HG02870 (cell line): Measurements from ENCODE around the gene ACTR5.
A peak's percentile ranks its signal among the peaks of the same experiment; 100 is the strongest.

Source experiments
- ATAC-seq: cut with Tn5 transposase; IDR thresholded peaks from one replicate; pipeline ENCODE4 v1.9.1; 2021; ENCODE audit warnings: mild to moderate bottlenecking, moderate library complexity; ENCODE audit not compliant: unreplicated experiment

Gene ACTR5

GRCh38 chr20:38728911-38729642 is 19.2 kb upstream of the ACTR5 start:
- no peak for ATAC-seq

DNA sequence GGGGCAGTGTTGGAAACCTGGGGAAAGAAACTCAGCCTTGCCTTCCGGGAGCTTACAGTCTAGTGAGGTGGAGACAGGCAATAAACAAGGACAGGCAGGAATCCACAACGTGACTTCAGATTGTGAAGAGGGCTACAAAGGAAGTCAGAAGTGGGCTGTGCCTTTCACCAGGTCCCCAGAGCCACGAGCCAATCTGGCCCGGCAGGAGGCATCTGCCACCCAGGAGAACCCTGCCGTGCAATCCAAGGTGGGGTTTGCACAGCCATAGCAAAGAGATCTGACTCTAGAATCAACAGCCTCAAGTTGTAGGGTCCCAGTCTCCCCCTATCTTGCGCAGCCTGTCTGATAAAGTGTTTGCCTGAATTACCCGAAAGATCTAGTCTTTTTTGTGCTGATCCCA is 18.5 kb upstream of the ACTR5 start:
- no peak for ATAC-seq

GRCh38 chr20:38730167-38730988 is 17.9 kb upstream of the ACTR5 start:
- ATAC-seq, result no peak

- no peak for ATAC-seq
Measured at GRCh38 chr20:38730989-38731737, 17.1 kb upstream of the ACTR5 start.

- no peak for ATAC-seq
Measured at GRCh38 chr20:38731738-38732113, 16.5 kb upstream of the ACTR5 start.

GRCh38 chr20:38732981-38733380 is 15.3 kb upstream of the ACTR5 start:
- no peak for ATAC-seq

GRCh38 chr20:38735172-38735571 is 13.1 kb upstream of the ACTR5 start:
- ATAC-seq, result no peak

GRCh38 chr20:38737887-38738286 is 10.4 kb upstream of the ACTR5 start:
- no peak for ATAC-seq

- no peak for ATAC-seq
Measured at GRCh38 chr20:38745757-38746156, 2.5 kb upstream of the ACTR5 start.

DNA sequence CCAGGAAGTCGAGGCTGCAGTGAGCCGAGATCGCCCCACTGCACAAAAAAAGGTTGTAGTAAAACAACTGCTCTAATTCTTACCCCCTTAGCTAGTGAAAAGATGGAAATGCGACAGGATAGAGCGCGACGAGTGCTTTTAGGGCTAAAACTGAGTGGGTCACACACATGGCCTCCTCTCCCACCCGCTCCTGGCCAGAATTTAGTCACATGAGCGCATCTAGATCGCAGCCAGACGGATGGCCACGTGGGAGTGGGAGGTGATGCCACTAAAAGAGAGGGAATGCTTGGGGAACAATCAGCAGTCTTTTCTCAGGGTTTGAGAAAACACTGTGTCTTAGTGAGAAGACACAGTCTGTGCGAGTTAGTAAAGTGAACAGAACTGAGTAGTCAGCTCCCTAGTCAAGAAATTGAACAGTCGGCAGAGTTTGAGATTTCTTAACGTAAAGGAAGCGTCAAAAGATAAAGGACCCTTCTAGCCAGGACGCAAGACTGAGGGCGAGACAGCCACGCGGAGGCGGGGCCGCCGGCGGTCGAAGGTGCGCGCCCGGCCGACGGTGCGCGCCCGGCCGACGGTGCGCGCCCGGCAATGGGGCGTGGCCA is 664 bp upstream of the ACTR5 start:
- no peak for ATAC-seq

GRCh38 chr20:38748861-38749149 is 545 bp downstream of the ACTR5 start:
- peak; percentile 30 for ATAC-seq

DNA sequence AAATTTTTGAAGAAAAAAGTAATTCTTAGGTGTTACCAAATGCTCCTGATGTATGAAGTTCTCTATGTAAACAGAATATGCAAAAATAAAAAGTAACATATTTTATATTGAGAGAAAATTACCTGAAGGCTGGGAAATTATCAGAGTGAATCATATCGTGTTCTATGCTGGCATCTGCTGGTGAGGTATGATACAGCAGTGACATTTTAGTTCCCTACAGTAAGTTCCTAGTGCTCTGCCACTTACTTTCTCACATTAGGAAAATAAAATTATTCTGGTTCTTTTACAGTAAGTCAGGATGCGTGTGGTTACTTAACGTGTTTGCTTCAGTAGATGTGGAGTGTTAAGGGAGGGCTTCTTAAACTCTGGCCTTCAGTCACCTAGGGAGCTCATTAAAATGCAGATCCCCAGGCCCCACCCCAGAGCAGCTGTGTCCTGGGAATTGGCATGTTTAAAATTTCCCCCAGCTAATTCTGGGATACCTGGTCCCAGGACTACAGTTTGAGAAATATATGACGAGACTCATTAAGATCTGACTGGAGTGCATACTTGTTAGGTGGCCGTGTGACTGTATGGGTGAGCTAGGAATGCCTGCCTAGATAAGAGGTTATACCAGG is 3.2 kb downstream of the ACTR5 start:
- no peak for ATAC-seq

DNA sequence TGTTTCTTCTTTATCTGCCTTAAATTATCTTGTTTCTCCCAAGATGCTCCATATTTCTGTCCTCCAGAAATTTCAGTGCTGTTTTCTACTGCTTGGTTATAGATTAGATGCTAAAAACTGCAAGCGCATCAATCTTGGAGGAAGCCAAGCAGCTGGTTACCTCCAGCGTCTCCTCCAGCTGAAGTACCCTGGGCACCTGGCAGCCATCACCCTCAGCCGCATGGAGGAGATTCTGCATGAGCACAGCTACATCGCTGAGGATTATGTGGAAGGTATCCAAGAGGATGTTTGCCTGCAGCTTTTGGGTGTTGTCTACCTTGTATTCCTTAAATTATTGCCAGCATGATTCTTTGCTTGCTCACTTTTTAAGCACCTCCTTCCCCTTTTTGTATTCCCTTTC is 3.8 kb downstream of the ACTR5 start:
- ATAC-seq, result no peak

DNA sequence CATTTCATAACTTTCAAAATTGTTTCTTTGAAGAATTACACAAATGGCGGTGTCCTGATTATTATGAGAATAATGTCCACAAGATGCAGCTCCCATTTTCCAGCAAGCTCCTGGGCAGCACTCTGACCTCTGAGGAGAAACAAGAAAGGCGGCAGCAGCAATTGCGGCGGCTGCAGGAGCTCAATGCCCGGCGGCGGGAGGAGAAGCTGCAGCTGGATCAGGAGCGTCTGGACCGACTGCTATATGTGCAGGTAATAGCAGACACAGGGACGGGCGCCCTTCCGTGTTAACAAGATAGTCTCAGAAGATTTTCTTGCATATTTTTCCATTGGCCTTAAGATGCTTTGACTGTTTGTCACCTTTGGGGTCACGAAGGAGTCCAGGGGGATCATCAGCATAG is 6.7 kb downstream of the ACTR5 start:
- ATAC-seq, result no peak

DNA sequence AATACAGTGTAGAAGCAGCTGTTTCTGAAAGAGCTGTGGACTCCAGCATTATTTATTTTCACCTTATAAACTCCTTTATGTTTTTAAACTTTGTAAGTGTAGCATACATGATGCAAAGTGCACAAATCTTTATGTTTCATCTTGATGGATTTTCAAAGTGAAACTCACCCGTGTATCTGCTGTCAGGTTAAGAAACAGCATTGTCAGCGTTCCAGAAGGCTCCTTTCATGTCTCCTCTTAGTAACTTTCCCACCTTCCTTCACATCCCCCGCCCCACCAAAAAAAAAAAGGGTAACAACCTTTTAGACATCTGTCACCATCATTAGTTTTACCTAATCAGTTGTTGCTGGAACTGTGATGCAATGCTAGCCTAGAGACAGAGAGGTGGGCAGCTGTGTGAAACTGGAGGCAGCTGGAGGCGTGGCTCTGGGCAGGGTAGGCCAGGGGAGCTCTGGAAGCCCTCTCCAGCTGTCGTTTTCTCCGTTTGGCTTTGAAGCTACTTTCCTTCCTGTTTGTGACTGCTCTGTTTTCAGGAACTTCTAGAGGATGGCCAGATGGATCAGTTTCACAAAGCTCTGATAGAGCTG is 7.2 kb downstream of the ACTR5 start:
- ATAC-seq, result no peak

DNA sequence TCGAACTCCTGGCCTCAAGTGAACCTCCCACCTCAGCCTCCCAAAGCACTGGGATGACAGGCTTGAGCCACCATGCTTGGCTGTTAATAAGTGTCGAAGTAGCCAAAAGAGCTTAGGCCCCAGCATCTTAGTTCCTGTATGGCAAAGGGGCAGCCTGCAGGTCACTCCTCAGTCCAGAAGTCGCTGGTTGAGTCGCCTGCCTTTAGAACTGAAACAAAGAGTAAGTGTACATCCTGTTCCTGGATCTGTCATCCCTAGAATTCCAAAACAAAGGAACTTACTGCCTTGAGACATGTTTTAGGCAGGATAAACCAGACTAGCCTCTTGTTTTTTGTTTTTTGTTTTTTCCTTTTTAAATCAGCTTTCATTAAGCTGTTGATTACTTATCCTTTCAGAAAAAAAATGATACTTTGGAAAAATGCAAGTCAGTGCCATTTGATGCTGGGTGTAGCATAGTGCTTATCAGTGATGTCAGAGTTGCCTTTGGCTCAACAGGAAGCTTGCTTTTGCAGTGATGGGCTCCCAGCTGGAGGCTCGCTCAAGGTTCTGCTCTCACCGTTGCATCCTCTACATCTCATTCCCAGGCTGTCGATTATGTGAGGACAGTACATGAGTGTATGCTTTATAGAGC is 9.0 kb downstream of the ACTR5 start:
- no peak for ATAC-seq

DNA sequence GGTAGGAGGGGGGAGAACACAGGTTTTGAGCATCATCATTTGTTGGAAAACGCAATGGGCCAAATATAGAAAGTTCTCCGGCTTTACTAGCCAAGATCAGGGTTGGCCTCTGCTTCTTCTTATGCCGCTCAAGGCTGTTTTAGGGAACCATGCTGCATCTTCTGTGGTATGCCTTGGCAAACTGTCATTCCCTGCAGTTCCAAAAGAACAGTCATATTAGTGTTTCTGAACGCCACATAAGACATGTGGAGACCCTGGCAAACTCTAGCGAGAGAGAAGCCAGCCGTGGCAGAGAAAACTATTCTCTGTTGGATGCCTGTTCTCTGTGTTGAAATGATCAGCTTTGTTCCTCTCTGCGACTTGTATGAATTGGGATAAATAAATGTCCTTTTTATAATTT is 10.8 kb downstream of the ACTR5 start:
- no peak for ATAC-seq

- ATAC-seq, result no peak
Measured at GRCh38 chr20:38760978-38761377, 12.7 kb downstream of the ACTR5 start.

DNA sequence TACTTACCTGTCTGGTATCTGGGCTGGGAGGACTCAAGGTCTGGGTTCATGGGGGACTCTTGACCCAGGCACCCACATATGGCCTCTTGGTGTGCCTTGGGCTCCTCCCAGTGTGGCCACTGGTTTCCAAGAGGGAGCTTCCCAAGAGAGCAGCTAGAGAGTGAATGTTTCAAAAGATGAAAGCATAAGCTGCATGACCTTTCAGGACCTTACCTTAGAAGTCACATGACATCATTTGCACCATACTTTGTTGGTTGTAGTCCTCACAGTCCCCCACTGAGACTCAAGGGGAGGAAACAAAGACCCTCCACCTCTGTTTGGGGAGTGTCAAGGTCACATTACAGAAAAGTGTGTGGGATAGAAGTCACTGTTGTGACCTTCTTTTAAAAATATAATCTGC is 13.9 kb downstream of the ACTR5 start:
- ATAC-seq, result no peak

DNA sequence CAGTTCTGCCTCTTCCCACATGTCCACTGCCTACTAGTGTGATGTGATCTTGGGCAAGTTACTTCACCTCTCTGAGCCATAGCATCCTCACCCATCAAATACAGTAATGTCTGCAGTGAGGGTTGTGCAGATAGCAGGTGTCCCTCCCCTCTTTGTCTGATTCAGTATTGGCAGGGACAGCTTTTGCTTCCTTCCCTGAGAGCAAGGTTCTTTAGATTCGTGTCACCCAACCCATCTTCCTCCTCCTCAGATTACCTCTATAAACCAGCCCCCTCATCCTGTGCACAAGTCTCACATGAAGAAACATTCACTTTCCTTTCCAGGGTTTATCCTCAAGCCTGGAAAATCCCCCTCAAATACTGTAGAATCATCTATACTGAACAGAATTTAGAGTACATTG is 15.4 kb downstream of the ACTR5 start:
- ATAC-seq, result no peak
